ACC112 (cell line): ENCODE data around the gene RNF213.

ENCODE experiments used
- H2AFZ ChIP-seq: fragments of 200-600 bp; sonication (generic); one replicate; pipeline ENCODE4 v1.6.0; 2017; ENCODE audit warnings: antibody characterized with exemption, low read length; ENCODE audit not compliant: unreplicated experiment
- H3K27ac ChIP-seq: fragments of 200-600 bp; sonication (generic); 2 replicates; pipeline ENCODE4 v1.5.1; 2014; ENCODE audit warnings: low read depth, mild to moderate bottlenecking, antibody characterized with exemption, low read length, moderate library complexity
- H3K27me3 ChIP-seq: fragments of 200-600 bp; sonication (generic); 2 replicates; pipeline ENCODE4 v1.6.1; 2014; ENCODE audit warnings: mild to moderate bottlenecking, antibody characterized with exemption, low read length, moderate library complexity, mixed read lengths; ENCODE audit not compliant: insufficient read depth
- H3K36me3 ChIP-seq: fragments of 200-600 bp; sonication (generic); 2 replicates; pipeline ENCODE4 v1.6.1; 2016; ENCODE audit warnings: mild to moderate bottlenecking, antibody characterized with exemption, low read length, moderate library complexity, mixed read lengths; ENCODE audit not compliant: insufficient read depth
- H3K4me1 ChIP-seq: fragments of 200-600 bp; sonication (generic); one replicate; pipeline ENCODE4 v1.6.1; 2016; ENCODE audit warnings: low read length, mixed read lengths; ENCODE audit not compliant: insufficient read depth, unreplicated experiment, control insufficient read depth
- H3K4me3 ChIP-seq: fragments of 200-600 bp; sonication (generic); 2 replicates; pipeline ENCODE4 v1.5.1; 2014; ENCODE audit warnings: mild to moderate bottlenecking, low read depth, low read length
- H3K79me2 ChIP-seq: fragments of 200-600 bp; sonication (generic); one replicate; pipeline ENCODE4 v1.6.0; 2016; ENCODE audit warnings: low read length; ENCODE audit not compliant: control insufficient read depth, unreplicated experiment, insufficient read depth

Gene RNF213

DNA sequence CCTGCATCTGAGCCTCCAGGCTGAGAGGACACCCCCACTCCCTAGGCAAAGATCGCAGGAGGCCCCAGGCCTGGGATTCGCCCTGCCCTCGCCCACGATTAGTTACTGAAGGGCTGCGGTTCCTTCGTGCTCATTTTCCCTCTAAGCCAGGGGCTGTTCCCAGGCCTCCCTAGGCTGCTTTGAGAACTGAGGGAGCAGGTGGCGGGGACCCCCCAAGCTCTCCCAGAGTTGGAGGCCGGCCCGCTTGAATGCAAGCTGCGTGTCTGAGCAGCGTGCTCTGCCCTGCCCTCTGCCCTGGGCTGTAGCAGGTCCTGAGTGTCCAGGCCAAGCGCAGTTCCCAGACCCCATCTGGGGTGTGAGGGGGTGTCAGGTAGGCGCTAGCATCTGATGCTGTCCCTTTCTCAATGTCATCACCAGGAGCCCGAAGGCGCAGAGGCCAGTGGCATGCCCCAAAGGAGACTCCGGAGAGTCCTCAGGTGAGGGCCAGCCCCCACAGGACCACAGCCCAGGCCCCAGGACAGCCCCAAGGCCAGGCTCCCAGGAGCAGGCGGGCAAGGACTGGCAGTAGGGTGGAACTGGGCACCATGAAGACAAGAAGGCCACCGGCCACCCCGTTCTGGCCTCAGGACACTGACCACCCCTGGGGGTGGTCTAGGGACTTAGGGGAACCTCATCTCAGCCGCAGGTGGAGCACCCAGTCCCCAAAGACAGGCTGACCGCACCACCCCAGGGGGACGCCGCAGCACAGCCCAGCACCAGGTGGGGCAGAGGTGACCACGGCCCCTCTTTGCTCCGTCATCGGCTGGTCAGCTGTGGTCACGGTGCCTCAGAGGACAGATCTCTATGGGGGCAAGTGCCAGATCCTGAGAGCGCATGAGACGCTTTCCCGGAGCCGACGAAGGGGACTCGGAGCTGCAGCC lies 169.0 kb downstream of the RNF213 start:
- no peaks in the 10 kb centered on the region for H3K4me1 ChIP-seq
- no peak overlapping the region for H3K4me3 ChIP-seq
- H3K27me3 ChIP-seq = no peaks in the 10 kb centered on the region

GRCh38 chr17:80430446-80431245 lies 170.0 kb downstream of the RNF213 start:
- no peak overlapping the region for H3K27ac ChIP-seq
- H3K79me2 ChIP-seq = no peaks in the 10 kb centered on the region
- H3K36me3 ChIP-seq = no peaks in the 10 kb centered on the region
- H3K4me3 ChIP-seq = no peak overlapping the region
- H3K4me1 ChIP-seq = no peaks in the 10 kb centered on the region
- H2AFZ ChIP-seq = no peak overlapping the region
- no peaks in the 10 kb centered on the region for H3K27me3 ChIP-seq

More for the DNA sequence above, 169.0 kb downstream of the RNF213 start:
- no peaks in the 10 kb centered on the region for H3K79me2 ChIP-seq
- no peaks in the 10 kb centered on the region for H3K36me3 ChIP-seq
- H3K27ac ChIP-seq = no peak overlapping the region
- H2AFZ ChIP-seq = no peak overlapping the region

GRCh38 chr17:80431246-80432195 lies 170.9 kb downstream of the RNF213 start:
- Histone ChIP-seq H3K4me1 (no peaks in the 10 kb centered on the region), H2AFZ (no peak overlapping the region), H3K27ac (no peak overlapping the region)

DNA sequence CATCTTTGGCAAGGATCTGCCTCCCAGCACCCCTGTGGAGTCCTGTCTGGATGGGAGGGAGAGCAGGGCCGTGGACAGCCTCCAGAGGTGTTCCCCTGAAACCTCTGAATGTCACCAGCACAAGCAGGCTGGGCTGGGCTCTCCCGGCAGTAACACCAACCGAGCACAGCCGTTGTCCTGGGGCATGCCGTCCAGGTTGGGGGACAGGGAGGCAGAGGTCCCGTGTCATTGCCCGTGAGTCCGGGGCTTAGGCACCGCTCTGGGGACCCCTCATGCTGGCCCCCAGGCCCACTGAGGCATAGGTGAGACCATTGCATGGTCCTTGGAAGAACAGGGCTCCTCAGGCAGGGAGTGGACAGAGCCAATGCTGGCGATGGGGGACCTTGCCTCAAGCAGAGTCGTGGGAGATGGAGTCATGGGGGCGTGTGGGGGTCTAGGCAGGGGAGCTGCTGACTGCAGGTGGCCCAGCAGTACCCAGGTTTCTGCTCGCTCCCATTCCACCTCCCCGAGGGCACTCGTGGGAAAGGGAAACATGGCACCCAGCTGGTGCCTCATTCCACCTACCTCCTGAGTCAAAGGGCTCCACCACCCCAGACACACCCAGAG lies 171.8 kb downstream of the RNF213 start:
- Histone ChIP-seq H2AFZ (no peak overlapping the region), H3K79me2 (no peaks in the 10 kb centered on the region), H3K4me1 (no peaks in the 10 kb centered on the region), H3K4me3 (no peak overlapping the region), H3K27ac (no peak overlapping the region), H3K36me3 (no peaks in the 10 kb centered on the region), H3K27me3 (no peaks in the 10 kb centered on the region)

More at GRCh38 chr17:80431246-80432195, 170.9 kb downstream of the RNF213 start:
- no peaks in the 10 kb centered on the region for H3K36me3 ChIP-seq
- H3K79me2 ChIP-seq = no peaks in the 10 kb centered on the region
- no peak overlapping the region for H3K4me3 ChIP-seq
- no peaks in the 10 kb centered on the region for H3K27me3 ChIP-seq

GRCh38 chr17:80432961-80433550 lies 172.4 kb downstream of the RNF213 start:
- no peaks in the 10 kb centered on the region for H3K36me3 ChIP-seq
- H3K79me2 ChIP-seq = no peaks in the 10 kb centered on the region
- no peak overlapping the region for H3K4me3 ChIP-seq
- no peaks in the 10 kb centered on the region for H3K27me3 ChIP-seq
- H2AFZ ChIP-seq = no peak overlapping the region
- no peak overlapping the region for H3K27ac ChIP-seq
- H3K4me1 ChIP-seq = no peaks in the 10 kb centered on the region

DNA sequence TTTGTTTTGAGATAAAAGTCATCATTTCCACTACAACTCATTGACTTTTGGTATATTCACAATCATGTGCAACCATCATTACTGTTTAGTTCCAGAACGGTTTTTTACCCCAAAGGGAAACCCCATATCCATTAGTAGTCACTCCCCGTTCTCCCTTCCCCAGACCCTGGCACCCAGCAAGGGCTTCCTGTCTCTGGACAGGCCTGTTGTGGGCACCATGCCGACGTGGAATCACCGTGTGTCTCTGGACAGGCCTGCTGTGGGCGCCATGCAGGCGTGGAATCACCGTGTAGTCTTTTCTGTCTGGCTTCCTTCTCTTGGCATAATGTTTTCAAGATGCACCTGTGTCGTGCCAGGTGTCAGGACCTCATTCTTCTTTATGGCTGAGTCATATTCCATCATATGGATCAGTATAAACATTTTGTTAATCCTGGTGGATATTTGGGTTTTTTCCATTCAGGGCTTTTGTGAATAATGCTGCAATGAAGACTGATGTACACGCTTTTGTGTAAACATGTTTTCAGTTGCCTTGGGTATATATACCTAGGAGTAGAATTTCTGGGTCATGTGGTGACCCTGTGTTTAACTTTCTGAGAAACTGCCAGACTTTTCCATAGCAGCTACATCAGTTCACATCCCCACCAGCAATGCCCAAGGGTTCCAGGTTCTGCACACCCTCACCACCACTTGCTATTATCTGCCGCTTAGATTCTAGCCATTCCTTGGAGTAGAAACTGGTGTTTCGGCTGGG lies 173.4 kb downstream of the RNF213 start:
- Histone ChIP-seq H2AFZ (no peak overlapping the region), H3K27me3 (no peaks in the 10 kb centered on the region), H3K4me1 (no peaks in the 10 kb centered on the region), H3K4me3 (no peak overlapping the region), H3K27ac (no peak overlapping the region), H3K79me2 (no peaks in the 10 kb centered on the region), H3K36me3 (no peaks in the 10 kb centered on the region)

DNA sequence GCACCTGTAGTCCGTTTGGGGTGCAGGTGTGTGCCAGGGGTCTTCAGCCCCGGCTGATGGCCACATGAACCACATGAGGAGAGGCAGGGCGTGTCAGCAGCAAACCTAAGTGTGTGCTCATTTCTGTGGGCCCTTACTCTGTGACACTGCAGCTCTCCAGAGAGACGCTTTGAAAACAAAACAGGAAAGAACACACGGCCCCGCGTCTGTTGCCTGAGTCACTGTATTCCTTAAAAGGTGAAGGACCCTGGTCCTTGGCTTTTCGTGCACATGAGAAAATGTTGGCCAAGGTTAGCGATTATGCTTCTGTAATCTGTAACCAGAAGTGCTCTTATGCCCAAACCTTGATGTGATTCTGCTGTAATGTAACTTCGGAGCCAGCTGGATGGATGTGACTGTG lies 176.9 kb downstream of the RNF213 start:
- Histone ChIP-seq H3K36me3 (no peaks in the 10 kb centered on the region), H3K27ac (no peak overlapping the region), H3K79me2 (no peaks in the 10 kb centered on the region), H3K27me3 (no peaks in the 10 kb centered on the region), H3K4me3 (no peak overlapping the region), H2AFZ (no peak overlapping the region), H3K4me1 (no peaks in the 10 kb centered on the region)

DNA sequence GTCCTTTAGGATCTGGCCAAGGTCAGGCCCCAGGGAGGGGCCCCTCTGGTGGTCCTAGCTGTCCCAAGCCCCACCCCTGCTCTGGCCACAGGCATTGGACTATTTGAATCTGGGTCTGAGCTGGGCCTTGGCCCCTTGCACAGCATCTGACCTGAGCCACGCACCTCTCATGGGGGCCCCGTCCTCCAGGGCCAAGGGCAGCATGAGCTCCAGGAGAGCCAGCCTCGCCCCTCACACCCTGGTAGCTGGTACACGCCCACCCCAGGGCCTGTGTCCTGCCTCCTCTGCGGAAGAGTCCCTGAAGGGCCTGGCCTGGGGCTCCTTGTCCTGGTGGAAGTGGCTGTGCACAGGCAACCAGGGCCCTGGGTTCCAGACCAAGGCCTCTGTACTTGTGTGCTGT lies 178.2 kb downstream of the RNF213 start:
- H3K27ac ChIP-seq = no peak overlapping the region
- H3K4me3 ChIP-seq = no peak overlapping the region
- no peak overlapping the region for H2AFZ ChIP-seq
- H3K4me1 ChIP-seq = no peaks in the 10 kb centered on the region
- H3K27me3 ChIP-seq = no peaks in the 10 kb centered on the region
- no peaks in the 10 kb centered on the region for H3K36me3 ChIP-seq
- no peaks in the 10 kb centered on the region for H3K79me2 ChIP-seq

DNA sequence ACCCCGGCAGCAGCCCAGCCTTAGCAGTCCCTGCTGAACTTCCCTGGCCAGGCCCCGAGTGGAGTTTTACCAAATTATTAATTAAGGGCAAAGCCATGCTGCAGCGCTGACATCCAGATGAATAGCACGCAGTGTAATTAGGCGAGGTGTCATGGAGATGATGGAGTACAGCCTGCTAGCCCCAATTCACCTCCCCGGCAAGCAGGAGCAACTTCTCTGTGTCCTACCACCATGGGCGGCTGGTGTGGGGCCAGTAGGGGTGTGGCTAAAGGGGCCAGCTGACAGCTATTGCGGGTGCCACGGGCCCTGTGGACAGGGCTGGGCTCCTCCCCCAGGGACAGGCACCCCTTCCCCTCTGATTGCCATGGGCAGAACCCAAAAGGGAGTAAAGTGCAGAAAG lies 178.8 kb downstream of the RNF213 start:
- Histone ChIP-seq H2AFZ (no peak overlapping the region), H3K27ac (no peak overlapping the region), H3K4me3 (no peak overlapping the region), H3K36me3 (no peaks in the 10 kb centered on the region), H3K79me2 (no peaks in the 10 kb centered on the region), H3K27me3 (no peaks in the 10 kb centered on the region), H3K4me1 (no peaks in the 10 kb centered on the region)
